H1 (cell line): Measurements from ENCODE around the gene IL18RAP. TPM values are rescaled to one million over a fixed set of nuclear protein-coding genes. Genes with fewer than 3 reads are reported as not detected.

Experiments used
- EGR1 ChIP-seq: IDR thresholded peaks from 2 replicates; pipeline ENCODE4 v1.6.1; 2011; ENCODE audit warnings: low read depth, low read length, borderline replicate concordance
- SRF ChIP-seq: IDR thresholded peaks from 2 replicates; pipeline ENCODE4 v1.6.1; 2011; ENCODE audit warnings: mild to moderate bottlenecking, low read depth, low read length, moderate library complexity
- TAF1 ChIP-seq: IDR thresholded peaks from 2 replicates; pipeline ENCODE4 v1.6.1; 2011; ENCODE audit warnings: mild to moderate bottlenecking, low read depth, low read length
- polyA plus RNA-seq, 7 experiments: library from polyadenylated mRNA; depleted of rRNA in 3 of 7; stranded (reverse) in 5 of 7; unstranded in 2 of 7; fragments of >200 nt in 5 of 7; fragments of 200-250 nt in 2 of 7; gene quantifications; 1 replicate in 5 of 7; 2 replicates in 1 of 7; 4 replicates in 1 of 7; pipeline versions ENCODE4 v1.2.1 to v1.2.3, GENCODE V29; 2011 to 2013; ENCODE audit warnings: missing spikeins in 2 of 7, mixed read lengths in 2 of 7
- total RNA-seq: library from RNA; stranded (reverse); fragmentation: NEBNext Ultra II Directional; extraction: Animal tissue kit (Norgen Biotek cat#: 25700); gene quantifications from 2 replicates; pipeline ENCODE4 v1.2.1, GENCODE V29; 2021

The IL18RAP gene
- total and polyA plus RNA-seq, 2 of the 8 experiments (the other 6 are each of a cell fraction or from before 2014, with no cell fraction given): not detected

DNA sequence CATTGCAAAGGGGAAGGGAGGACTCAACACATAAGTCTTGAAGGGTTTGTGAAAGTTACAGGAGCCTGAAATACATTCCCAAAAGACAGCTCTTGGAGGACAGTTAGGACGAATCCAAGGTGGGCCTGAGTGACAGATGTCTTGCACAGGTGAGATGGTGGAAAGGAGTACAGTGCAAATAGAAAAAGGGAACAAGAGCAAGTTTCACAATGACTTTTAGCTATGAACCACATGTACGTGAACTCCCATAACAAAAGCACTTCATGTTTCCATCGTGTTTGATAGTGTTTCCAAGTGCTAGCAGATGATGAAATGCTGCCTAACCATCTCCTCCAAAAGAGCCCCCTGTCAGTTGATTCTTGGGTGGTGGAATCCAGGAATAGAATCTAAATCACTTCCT lies 1.8 kb downstream of the IL18RAP start (continued):
- TF ChIP-seq SRF (no peak), EGR1 (no peak), TAF1 (no peak)
